ENCODE results near the gene IPPK. TPM values are rescaled to one million over a fixed set of nuclear protein-coding genes. Genes with fewer than 3 reads are reported as not detected.

The IPPK gene
- total RNA-seq, 1 donor from 2014 or later: 15.2 TPM

DNA sequence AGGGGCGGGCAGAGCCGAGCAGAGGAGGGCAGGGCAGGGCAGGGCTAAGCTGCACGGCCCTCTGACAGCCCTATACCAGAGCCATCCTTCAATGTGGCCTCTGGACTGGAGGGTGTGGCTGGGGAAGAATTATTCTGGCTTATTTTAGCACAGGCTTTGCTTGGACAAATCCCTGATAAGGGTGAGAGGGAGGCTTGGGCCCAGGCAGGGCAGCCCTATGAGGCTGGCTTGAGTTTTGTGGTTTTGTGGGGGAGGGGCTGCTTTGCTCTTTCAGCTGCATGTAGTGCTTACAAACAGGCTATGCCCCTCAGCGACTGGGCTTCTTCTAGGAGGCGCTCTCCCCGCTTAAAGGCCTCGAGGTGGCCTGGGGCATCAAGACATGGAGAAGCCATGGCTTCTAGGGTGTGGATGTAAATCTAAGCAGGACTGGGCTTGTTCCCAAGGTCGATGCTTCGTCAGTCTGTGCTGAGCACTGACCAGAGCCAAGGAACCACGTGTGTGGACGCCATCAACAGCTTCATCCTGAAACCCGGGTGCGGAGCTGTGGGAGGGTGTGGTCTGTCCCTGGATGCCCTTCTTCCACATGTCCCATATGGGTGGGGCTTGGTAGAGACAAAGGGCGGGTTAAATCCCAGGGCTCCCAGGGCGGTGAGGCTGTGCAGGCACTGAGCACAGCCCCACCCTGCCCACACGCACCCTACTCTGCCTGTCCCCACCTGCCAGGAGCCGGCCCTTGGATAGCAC, 45.7 kb upstream of the IPPK start:
- no peak overlapping the region for H3K4me3 ChIP-seq (ENCODE audit: low read depth, low read length)
- TF ChIP-seq, protein P1, sequence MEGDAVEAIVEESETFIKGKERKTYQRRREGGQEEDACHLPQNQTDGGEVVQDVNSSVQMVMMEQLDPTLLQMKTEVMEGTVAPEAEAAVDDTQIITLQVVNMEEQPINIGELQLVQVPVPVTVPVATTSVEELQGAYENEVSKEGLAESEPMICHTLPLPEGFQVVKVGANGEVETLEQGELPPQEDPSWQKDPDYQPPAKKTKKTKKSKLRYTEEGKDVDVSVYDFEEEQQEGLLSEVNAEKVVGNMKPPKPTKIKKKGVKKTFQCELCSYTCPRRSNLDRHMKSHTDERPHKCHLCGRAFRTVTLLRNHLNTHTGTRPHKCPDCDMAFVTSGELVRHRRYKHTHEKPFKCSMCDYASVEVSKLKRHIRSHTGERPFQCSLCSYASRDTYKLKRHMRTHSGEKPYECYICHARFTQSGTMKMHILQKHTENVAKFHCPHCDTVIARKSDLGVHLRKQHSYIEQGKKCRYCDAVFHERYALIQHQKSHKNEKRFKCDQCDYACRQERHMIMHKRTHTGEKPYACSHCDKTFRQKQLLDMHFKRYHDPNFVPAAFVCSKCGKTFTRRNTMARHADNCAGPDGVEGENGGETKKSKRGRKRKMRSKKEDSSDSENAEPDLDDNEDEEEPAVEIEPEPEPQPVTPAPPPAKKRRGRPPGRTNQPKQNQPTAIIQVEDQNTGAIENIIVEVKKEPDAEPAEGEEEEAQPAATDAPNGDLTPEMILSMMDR (conservative IDR thresholded peaks at IDR 0.05; ENCODE audit: low read depth, low read length): no peak
- DNase-seq (ENCODE audit: low read depth): no peak

DNA sequence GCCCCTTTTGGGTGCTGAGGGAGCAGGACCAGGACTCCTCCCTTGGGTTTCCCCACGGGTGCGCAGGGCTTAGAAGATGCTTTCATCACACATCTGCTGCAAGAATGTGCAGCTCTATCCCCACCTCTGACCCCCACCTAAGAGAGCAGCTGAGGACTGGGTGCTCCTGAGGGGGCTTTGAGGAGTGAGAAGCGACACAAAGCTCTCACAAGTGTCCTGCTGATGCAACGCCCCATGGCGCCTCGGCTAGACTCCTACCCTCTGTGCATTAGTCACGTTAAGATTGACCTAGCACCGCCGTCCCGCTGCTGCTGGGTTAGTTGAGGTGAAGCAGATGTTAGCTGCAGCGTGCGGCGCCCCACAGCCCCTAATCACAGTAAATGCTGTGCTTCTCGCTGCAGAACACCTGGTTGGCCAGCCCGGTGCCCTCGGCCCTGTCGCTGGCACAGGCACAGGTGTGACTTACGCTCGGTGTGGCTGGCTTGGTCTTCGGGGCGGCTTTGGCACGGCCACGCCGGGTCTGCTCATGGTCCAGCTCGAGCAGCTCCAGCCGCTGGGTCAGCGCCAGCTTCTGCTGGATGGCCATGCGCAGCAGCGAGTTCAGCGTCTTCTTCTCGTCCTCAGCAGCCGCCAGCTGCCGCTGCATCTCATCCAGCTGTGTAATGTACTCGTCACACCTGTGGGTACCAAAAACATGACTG, 45.0 kb upstream of the IPPK start:
- TF ChIP-seq, protein P1 (conservative IDR thresholded peaks at IDR 0.05; ENCODE audit: low read depth, low read length): no peak
- H3K4me3 ChIP-seq (ENCODE audit: low read depth, low read length): no peak overlapping the region
- DNase-seq (ENCODE audit: low read depth): no peak

DNA sequence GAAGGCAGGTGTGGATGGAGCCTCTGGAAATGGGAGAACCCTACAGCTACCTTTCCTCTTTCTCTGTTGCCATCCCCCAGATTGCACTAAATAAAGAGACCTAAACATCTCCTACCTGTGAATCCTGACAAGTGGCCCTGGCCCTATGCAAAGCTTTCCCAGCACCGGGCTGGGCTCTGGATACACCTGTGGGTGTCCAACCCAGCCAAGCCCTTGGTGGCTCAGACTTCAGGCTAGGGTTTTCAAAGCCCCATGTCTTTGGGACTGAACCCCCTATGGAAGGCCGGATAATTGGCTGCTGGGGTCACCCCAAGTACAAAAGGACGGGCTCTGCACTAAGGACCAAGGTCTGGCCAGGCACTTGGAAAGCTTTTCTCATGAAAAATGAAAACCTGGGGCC, 44.1 kb upstream of the IPPK start:
- DNase-seq (ENCODE audit: low read depth): no peak
- TF ChIP-seq, protein P1 (conservative IDR thresholded peaks at IDR 0.05; ENCODE audit: low read depth, low read length): no peak
- H3K4me3 ChIP-seq (ENCODE audit: low read depth, low read length): no peak overlapping the region

DNA sequence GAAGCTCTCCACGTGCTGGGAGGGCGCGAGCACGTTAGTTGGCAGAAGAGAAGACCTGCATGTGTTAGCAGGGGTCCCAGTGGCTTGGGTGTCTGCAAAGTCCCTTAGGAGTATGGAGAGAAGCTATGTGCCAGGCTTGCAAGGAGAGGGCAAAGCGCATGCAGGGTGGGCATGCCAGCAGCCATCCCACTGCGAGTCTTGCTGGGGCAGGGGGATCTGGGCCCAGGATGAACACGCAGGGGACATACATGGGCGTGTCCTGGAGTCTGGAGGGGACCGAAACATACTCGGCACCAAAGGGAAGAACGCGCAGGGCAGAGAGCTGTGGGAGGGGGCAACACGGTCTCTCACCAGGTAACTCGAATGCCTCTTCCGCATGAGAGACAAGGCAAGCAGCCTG, 43.6 kb upstream of the IPPK start:
- H3K4me3 ChIP-seq (ENCODE audit: low read depth, low read length): no peak overlapping the region
- TF ChIP-seq, protein P1 (conservative IDR thresholded peaks at IDR 0.05; ENCODE audit: low read depth, low read length): no peak
- no peak for DNase-seq (ENCODE audit: low read depth)

DNA sequence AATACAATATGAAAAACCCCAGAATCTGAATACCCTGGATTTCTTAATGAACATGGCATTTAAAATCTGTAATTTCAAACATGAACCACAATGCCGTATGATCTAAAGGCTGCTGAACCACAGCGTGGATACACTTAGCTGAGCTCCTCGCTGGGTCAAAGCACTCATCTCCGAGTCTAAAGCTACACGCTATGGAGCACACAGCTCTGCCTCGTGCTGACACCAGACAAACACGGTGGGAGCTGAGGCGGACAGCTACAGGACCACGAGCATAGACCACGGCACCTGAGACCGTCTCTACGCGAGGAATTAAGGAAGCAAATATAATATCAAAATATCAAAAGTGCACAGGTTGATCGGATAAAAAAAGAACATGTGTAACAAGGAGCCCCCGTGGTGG, 42.8 kb upstream of the IPPK start:
- no peak for DNase-seq (ENCODE audit: low read depth)
- H3K4me3 ChIP-seq (ENCODE audit: low read depth, low read length): no peak overlapping the region
- TF ChIP-seq, protein P1 (conservative IDR thresholded peaks at IDR 0.05; ENCODE audit: low read depth, low read length): no peak

DNA sequence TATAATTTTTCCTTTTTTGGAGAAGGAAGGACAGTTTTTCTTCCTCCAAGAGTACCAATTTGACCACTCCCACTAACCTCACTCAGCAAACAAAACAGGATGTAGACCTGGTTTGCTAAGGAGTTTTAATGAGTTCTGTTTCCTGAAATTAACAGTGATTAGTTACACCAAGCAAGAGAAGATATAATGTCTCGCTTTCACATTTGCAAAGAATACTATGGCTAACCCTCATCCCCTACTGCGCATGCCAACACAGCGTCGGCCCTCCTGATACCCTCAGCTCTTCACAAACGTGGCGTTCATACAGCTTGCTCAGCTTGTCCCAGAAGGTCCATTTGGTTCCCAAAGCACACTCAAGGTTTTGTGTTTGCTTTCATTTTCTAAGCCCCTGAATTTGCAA, 41.9 kb upstream of the IPPK start:
- TF ChIP-seq, protein P1 (conservative IDR thresholded peaks at IDR 0.05; ENCODE audit: low read depth, low read length): no peak

More for the DNA sequence above, 41.9 kb upstream of the IPPK start:
- no peak for DNase-seq (ENCODE audit: low read depth)
- H3K4me3 ChIP-seq (ENCODE audit: low read depth, low read length): no peak overlapping the region
